ENCODE data around the gene SLC1A2.

Gene SLC1A2

DNA sequence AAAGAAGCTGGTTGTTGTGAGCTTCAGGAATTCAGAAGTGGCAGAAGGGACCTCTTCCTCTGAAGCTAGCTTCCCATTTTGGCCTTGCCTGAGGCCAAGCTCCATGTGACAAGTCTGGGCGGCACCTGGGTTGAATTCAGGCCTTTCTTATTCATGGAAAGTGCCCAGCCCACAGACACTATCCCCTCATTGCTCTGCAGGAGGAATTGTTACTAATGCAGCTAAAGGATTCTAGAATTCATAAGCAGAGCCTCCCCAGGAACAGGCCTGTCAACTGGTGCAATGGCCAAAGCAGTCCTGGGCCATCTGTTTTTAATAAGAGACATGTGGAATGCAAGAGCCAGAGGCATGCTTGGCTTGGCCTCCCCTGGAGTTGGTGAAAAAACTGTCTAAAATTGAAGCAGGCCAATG is 71.4 kb downstream of the SLC1A2 start:
- DNase-seq, result no peak

DNA sequence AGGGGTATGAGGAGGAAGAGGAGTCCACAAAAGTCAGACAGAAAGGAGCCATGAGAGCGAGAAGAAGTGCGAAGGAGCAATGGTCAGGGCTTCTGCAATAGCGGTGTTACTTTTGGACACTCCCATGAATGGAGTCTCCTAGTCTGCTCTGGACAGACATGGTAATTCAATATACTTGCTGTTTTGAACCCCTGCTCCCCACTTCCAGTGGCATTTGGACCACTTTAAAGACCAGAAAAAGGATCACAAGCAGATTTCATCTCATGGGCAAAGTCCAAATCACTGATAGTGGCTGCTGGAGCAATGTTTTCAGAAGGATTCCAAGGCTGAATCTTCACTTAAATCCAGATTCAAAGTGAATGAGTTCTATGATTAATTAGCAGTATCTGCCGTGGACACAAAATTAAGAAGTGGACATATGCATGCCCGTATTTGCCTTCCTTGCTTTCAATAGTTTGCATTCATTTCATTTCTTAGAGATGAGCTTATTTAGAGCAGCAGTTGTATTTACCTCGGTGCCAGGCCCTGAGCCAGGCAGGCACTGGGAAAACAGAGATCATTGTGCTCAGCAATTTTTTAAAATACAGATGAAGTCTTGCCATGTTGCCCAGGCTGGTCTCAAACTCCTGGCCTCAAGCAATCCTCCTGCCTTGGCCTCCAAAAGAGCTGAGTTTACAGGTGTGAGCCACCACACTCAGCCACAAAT is 72.0 kb downstream of the SLC1A2 start:
- no peak for DNase-seq

DNA sequence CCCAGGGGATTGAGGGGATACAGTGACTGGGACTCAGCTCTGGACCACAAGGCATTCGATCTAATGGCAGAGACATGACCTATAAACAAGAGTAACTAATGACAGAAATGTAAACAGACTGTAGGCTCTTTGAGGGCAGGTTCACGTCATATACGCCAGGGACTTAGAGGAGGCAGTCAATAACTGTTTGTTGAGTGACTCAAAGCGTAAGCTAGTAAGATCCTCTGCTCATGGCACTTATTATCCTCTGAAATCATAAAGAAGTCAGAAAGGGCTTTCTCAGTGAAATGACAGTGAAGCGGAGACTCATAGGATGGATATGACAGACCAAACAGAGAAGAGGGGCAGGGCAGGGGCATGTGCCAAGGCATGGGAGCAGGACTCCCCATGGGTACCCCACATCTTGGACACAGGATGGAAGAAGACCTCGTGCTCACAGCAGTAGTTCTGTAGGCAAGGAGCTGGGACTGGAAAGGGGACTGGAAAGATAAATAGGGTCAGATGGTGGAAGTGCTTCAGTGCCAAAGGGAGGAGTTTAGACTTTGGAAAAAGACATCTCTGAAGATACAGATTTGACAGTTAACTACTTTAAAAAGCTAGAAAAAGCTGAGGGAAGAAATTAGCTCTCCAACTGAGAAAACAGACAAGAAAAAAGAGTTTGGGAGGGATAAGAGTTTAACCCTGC is 72.7 kb downstream of the SLC1A2 start:
- no peak for DNase-seq

DNA sequence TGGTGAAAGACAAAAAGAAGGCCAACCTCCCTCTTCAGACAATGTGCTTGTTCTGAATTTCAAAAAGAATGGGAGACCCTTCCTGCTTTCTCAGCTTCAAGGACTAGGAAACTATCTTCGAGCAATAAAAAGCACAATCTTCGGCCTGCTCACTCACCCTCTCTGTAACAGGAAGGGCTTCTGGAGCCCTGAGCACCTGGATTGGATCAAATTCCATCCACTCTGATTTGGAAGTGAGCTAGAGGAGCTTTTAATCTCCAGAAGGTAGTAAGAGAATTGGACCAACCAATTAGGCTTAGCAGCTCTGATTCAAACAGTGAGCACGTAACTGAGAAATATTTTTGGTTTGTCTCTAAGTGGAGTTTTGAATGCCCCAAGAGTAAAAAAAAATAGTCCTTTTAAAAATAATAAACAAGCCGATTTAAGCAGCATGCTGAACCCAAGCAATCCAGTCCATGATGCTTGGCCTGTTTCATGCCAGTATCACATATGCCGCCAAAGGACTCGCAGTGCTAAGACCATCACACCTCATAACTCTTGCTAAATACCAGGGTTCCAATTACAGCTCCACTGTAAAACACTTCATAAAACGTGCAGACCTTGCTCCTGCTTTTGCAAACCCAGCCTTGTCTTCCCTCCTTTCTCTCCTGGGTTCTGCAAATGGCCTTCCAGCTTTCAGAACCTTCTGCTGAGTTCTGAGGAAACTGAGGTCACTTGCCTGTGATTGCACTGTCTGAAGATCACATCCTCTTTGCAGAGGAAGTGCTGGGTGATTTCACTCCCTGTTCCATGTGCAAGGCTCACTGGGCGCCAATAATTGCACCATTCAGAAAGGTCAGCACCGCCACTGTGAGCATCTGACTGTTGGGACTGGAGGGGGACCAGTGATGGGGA is 74.4 kb downstream of the SLC1A2 start:
- no peak for DNase-seq

- no peak for DNase-seq
Measured at GRCh38 chr11:35343033-35343598, 76.2 kb downstream of the SLC1A2 start.

GRCh38 chr11:35340715-35341114 is 78.6 kb downstream of the SLC1A2 start:
- no peak for DNase-seq

DNA sequence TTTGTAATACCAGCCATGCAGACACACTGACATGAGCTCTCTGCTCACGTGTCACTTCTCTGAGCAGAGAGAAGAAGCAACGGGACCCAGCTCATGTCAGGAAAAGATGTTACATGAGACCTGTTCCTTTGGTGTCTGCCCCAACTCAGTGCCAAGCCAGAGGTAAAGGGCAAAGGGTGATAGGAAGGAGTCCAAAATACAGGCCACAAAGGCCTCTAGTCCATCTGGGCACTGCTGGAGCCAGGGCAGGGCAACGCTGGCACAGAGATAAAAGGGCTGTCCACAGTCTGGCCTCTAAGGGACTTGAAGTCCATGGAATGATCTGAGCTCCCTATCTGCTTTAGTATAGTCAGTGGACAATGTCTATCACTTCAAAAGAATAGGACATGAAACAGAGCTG is 79.3 kb downstream of the SLC1A2 start:
- DNase-seq, result no peak

DNA sequence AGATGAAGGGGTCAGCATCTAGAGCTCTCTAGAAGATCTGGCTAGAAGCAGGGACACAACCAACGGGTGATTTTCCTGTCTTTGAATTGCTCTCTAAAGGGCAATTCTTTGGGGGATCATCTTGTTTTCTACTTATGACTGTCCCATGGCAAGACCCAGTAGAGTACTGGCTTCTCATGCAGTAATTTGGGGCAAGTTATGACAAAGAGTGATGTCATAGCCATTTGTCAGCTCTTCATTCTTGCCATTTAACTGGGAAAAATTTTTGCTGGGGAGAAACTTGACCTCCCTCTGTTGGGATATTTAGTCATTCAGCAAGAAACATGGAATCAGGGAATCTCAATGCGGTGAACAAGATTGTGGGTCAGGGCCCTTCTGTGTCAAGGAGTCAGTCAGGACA is 80.4 kb downstream of the SLC1A2 start:
- DNase-seq, result no peak

GRCh38 chr11:35337914-35338305 is 81.4 kb downstream of the SLC1A2 start:
- no peak for DNase-seq

DNA sequence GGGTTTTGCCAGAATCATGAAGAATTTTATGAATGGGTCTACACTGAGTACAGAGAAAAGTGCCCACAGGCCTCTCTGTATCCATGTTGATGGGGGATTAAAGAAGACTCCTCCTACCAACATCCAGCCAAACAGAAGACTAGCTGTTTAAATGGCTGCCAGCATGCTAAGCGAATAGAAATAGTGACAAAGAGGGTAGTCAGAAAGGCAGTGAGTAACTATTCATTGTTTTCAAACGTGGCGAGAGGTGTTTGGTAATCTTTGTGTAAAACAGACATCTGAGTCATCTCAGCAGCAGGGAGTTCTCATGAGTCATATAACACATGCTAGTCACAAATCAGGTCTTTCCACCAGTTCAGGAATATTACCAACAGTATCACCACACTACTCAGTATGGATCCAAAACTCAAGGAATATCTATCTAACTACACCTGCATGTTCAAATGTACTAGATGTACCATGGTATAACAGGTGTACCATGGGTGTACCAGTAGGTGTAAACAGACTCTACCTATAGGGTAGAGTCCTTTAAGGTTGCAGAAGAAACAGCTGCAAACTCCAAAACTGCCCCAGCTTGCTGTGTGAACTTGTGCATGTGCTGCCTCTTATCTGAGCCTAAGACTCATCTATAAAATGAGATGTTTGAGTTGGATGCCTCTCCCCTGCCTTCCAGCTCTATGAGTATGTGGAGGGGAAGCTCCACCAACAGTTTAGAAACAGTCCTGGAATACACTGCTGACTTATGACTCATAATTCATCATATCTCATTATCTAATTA is 82.0 kb downstream of the SLC1A2 start:
- no peak for DNase-seq

- DNase-seq, result no peak
Measured at GRCh38 chr11:35336726-35337125, 82.6 kb downstream of the SLC1A2 start.

DNA sequence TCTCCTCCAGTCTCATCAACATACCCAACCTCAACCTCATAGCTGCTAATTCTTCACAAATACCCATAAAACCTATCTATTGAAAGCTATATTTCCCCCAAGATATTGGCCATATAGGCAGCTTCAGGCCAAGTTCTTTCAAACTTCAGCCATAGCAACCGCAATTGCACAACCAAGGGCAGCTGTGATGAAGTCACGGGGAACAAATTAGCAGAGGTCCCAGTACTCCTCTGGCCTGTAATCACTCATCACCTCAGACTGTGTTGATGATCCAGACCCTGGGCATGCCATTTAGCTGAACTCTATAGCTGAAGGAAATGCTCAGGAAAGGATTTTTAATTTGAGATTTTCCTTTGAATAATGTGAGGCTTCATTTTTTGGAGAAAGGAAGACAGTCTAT is 84.1 kb downstream of the SLC1A2 start:
- DNase-seq, result no peak

DNA sequence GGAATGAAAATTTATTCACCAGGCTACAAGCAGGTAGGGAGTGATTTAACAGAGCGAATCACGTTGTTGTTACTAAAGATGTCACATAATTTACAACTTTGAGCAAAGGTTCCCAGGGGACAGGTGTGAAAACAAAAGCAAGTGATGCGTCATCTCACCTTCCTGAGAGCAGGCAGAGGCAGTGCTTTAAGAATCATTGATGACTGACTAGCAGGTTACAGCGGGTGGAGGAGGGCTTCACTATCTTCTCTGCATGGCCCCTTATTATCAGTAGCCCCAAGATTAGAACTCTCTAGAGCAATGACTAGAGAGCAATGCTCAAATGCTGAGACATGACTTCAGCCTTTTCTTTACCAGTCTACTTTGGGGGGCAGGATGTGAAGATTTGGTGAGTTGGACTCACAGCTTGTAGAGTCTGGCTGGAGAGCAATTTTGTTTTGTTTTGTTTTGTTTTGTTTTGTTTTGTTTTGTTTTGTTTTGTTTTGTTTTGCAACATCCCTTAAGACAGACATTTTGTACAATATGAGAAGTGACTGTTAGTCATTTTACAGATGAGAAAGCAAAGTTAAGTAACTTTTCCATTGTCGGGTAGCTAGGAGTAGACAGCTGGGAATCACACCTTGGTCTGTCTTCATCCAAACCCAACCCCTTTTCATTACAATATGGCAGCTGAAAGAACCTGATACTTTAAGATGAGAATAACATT is 84.8 kb downstream of the SLC1A2 start:
- peak; percentile 8 for DNase-seq

- DNase-seq, result no peak
Measured at GRCh38 chr11:35332524-35332923, 86.8 kb downstream of the SLC1A2 start.

- no peak for DNase-seq
Measured at GRCh38 chr11:35330931-35331330, 88.4 kb downstream of the SLC1A2 start.

DNA sequence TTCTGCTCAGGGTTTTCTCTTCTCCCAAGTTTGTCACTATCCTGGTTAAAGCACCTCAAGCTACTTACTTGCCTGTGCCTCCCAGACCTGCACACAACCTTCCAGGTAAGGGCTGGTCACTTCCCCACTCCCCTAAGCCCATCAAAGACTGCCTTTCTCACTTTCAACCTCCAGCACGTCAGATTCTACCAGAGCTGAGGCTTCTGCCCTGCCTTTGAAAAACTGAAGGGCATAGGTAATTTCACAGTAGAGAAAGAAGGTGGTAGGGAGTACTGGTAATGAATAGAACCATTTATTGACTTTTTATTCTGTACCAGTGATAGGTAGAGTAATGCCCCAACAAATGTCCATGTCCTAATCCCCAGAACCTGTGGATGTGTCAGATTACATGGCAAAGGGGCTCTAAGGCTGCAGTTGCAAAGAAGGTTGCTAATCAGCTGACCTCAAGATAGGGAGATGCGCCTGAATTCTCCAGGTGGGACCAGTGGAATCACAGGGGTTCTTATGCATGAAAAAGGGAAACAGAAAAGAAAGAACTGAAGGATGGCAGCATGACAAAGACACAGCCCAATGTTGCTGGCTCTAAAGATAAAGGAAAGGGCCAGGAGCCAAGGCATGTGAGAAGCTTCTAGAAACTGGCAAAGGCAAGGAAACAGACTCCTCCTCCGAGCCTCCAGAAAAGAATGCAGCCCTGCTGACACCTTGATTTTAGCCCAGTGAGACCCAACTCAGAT is 89.0 kb downstream of the SLC1A2 start:
- DNase-seq, result no peak

DNA sequence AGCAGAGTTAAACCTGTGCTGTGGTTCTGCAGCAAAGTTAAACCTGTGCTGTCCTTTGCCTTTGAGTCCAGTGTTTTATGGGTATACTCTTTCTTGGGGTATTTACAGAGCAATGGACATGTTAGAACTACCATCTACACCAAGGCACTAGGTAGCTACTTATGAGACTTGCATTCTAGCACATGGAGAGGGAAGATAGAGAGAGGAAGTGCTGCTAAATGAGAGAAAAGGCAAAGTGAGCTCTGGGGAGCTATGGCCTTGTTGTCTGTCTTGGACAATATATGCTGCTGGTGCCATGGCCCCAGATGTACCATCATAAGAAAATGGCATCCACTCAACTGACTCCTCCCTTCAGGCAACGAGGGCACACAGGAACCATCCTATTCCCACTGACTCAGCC is 91.5 kb downstream of the SLC1A2 start:
- no peak for DNase-seq

DNA sequence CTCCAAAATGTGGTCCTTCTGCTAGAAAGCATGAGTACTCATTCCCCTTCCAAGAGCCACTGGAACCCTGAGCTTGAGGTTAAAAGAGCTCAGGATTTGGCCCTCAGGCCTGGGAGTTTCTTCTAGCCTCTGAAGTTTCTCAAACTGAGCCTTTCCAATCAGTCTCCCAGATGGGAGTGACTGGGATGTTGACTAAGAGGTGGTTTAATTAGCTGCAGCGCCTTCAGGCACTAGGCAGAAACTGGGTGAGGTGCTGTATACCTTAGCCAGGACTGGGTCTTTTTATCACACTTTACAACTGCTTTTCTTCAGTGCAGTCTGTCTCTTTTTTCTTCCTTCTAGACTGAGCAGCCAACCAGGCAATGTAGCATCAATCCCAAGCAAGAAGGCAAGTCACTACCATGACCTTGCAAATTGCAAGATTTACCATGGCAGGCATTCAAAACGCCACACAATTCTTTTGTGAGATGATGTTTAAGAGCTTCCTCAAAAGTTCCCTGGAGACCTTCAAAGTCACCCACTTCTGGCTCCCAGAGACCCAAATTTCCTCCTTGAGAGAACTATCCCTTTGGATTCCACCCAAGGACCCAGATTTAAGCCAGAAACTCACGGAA is 93.0 kb downstream of the SLC1A2 start:
- no peak for DNase-seq

GRCh38 chr11:35324981-35325380 is 94.4 kb downstream of the SLC1A2 start:
- no peak for DNase-seq

DNA sequence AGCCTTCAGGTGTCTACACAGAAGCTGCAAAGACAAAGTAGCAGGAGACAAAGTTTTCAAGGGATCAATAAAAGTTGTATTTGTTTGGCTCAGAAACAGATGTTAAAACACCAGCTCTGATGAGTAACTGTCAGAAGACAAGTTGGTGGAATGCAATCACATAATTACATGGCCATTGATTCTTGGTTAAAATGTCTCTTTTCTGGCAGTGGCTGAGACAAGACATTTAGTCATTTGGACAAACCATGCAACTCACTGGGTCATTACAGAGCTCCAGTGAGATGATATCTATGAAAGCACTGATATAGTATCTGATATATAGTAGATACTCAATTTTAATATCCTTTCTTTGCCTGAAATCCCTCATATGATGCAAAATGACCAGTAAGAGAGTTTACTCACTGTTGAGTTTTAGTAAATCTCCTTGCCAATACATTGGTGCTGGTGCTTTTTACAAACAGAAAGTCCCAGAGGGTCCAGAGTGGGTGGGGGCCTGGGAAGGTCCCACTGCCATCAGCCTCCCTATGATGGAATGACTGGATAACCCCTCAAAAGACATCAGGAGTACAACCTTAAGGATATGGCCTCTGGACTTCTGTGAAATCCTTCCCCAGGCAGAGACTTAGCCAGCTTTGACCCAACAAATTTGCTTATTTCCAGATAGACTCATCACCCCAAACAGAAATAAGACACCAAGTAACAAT is 95.0 kb downstream of the SLC1A2 start:
- DNase-seq, result no peak
